AG04449 (cell line): Measurements from ENCODE around the gene DYNLRB1.

Experiments used
- CTCF ChIA-PET: fragments of 350-600 bp; formaldehyde crosslinking; extraction: SDS; loops from one replicate; lab custom pipeline; 2021; ENCODE audit warnings: antibody characterized with exemption; lab: Yijun Ruan, JAX
- POLR2A ChIA-PET: fragments of 400-600, 350-600 bp; formaldehyde crosslinking; extraction: SDS; loops from one replicate; lab custom pipeline; 2020; ENCODE audit warnings: antibody characterized with exemption, inconsistent platforms; lab: Yijun Ruan, JAX
- DNase-seq: peaks from one replicate; pipeline ENCODE4 v3.0.0-alpha.2; 2010; ENCODE audit warnings: low read depth, low spot score
- H3K4me3 ChIP-seq: 2 replicates; pipeline ENCODE4 v1.5.1; 2011; ENCODE audit warnings: low read depth, mild to moderate bottlenecking, control low read depth, low read length
- TF ChIP-seq, protein P1 (sequence below): IDR thresholded peaks from one replicate; pipeline ENCODE4 v1.5.1; 2011; ENCODE audit warnings: mild to moderate bottlenecking, moderate library complexity, low read length, control low read depth, inconsistent platforms; ENCODE audit not compliant: insufficient read depth; ENCODE audit errors: missing control alignments

DYNLRB1 gene

DNA sequence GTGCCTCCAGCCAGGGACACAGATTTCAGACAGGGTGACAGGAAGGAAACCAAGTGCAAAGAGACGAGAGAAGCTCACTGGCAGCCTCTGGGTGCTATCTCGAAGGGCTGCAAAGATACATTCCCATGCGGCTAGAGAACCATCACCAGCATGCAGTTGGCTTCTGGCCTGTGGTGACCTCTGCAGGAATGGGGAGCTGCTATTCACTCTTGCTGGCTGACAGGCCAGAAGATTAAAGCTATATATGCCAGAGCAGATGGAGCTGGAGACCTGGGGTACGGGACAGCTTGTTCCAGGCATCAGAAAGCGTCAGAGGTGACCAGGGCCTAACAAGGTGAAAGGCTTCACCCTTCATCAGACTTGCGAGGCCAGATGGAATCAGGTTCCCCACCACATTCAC is 62.3 kb downstream of the DYNLRB1 start:
- POLR2A ChIA-PET: interaction anchor here (1.2 kb wide), 1 partner anchor 135 kb away, joined by 3 read pairs; no protein-coding TSS in a partner anchor
- no peak for DNase-seq
- TF ChIP-seq, protein P1, sequence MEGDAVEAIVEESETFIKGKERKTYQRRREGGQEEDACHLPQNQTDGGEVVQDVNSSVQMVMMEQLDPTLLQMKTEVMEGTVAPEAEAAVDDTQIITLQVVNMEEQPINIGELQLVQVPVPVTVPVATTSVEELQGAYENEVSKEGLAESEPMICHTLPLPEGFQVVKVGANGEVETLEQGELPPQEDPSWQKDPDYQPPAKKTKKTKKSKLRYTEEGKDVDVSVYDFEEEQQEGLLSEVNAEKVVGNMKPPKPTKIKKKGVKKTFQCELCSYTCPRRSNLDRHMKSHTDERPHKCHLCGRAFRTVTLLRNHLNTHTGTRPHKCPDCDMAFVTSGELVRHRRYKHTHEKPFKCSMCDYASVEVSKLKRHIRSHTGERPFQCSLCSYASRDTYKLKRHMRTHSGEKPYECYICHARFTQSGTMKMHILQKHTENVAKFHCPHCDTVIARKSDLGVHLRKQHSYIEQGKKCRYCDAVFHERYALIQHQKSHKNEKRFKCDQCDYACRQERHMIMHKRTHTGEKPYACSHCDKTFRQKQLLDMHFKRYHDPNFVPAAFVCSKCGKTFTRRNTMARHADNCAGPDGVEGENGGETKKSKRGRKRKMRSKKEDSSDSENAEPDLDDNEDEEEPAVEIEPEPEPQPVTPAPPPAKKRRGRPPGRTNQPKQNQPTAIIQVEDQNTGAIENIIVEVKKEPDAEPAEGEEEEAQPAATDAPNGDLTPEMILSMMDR: no peak
- CTCF ChIA-PET: interaction anchor here (0.7 to 8.6 kb wide), 13 partner anchors 9 to 386 kb away, joined by 3 to 102 read pairs (median 4); no protein-coding TSS in a partner anchor
- H3K4me3 ChIP-seq: no peak overlapping the region

DNA sequence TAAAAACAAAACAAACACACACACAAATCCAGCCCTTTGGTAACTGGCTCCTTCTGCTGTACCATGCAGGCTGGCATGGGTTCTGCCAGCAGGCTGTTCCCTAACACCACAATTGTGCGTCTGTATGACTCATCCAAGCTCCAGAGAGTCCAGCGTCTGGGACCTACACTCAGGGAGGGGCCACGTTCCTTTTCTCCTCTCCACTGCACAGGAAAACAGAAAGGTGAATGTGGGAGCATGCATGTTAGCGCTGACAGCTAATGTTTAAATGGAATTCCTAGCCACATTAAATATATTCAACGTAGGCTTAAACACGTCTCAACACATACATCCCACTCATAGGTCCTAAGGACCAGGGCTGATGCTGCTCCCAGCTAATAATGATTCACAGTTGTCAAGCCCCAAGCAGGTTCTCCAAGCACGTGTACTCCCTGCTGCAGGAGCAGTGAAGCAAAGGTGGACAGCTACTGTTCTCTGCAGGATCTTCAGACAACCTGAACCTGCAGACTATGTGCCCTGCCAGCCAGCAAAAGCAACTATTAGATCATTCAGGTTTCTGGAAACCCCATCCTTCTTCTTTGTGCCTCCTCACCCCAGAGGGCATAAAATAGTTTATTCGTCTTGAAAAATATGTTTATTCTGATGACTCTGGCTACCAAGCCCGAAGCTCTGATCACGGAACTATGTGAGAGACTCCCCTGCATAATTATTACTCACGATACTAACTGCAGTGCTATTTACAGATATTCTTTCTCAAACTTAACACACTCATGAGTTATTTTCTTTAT is 63.2 kb downstream of the DYNLRB1 start:
- DNase-seq: no peak
- ChIA-PET POLR2A (interaction anchor here (0.6 to 1.2 kb wide), 2 partner anchors 134 to 817 kb away, joined by 3 to 7 read pairs; no protein-coding TSS in a partner anchor), CTCF (interaction anchor here (0.7 to 8.6 kb wide), 17 partner anchors 8 to 387 kb away, joined by 3 to 102 read pairs (median 4); no protein-coding TSS in a partner anchor)
- no peak overlapping the region for H3K4me3 ChIP-seq
- TF ChIP-seq, protein P1: peak; percentile 73

DNA sequence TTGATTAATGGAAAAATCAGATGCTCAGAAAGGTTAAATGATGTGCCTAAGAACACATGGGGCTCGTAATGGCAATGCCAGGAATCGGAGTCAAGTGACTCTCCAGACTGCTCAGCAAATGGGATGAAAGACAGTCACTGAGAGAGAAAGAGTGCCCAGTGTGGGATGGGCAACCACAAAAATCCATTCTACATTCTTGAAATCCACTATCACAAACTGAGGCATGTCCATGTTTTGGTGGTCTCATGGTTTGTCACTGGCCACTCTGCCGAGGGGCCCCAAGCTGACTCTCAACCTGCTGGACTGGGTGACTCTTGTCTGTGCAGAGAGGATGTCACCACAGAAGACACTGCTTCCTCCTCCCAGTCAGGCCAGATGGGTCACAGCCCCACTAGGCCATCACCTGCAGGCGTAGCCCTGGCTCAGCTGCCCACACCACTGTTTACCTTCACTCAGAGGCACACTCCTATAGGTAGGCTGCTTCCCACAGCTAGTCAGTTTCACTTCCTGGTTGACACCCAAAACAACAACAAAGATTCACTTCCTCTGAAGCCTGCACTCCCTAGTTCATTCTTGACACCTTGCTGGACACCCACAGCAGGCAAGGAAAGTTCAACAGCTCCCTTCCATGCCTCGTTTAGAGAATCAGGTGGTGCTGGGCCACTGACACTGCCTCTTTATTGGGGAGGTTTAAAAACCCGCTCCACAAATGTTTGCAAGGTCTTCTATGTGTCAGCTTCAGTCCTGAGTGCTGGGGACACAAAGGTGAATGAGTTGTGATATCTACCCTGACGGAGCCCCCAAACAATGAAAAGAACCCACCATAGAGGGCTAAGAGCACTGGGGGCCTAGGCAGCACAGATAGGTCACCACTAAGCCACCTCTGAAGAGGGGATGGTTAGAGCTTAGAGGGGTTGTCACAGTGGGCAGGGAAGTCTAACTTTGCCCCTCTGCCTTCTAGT is 64.0 kb downstream of the DYNLRB1 start:
- H3K4me3 ChIP-seq: no peak overlapping the region
- CTCF ChIA-PET: interaction anchor here (0.9 to 8.6 kb wide), 9 partner anchors 9 to 188 kb away, joined by 3 to 102 read pairs (median 8); no protein-coding TSS in a partner anchor
- DNase-seq: no peak
- TF ChIP-seq, protein P1: no peak
- POLR2A ChIA-PET: no interaction called here

DNA sequence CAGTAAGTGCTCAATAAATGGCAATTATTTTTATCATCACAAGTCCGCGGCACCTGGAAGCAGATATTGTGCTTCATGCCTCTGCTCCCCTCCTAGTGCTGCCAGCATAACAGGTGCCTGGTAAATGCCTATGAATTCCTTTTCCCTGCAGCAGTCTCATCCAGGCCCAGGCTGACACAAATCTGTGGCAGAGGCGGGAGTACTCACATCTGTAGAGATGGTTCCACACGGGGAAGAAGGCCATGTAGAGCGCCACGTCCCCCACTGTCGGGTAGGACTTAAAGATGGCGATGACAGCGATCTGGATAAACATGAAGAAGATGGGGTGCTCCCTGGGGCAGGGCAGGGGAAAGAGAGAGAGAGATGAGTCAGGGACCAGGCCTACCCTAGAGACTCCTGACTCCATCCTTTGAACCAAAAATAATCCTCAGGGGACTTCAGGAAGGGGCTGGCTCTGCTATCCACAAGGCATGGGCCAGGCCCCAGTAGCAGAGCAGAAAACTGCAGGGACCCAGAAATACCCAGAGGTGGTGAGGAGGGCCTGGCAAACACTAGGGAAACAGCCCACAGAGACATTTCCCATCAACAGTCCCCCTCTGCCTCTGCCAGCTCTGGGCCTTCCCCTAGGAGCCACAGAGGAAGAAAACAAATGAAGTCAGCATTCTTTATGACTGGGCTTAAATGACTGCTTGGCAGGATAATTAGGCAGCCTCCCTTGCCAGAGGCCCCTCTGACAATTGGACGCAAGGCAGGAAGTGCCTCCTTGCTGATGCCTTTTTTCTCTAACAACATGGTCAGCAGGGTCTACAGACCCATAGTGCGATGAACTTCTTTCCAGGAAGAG is 65.3 kb downstream of the DYNLRB1 start:
- ChIA-PET CTCF (interaction anchor here (1.4 to 8.6 kb wide), 4 partner anchors 18 to 187 kb away, joined by 3 to 102 read pairs (median 16); no protein-coding TSS in a partner anchor), POLR2A (no interaction called here)
- no peak overlapping the region for H3K4me3 ChIP-seq
- no peak for DNase-seq
- TF ChIP-seq, protein P1: no peak

DNA sequence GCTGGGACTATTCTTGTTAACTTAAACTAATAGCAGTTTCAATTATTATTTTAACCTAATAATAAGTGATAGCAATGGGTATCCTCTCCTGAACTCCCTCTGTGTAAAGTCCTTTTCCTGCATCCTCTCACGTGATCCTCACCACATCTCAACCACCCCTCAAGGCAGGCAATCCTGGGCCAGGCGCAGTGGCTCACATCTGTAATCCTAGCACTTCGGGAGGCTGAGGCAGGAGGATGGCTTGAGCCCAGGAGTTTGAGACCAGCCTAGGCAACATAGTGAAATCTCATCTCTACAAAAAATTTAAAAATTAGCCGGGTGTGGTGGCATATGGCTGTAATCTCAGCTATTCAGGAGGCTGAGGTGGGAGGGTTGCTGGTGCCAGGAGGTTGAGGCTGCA is 66.0 kb downstream of the DYNLRB1 start:
- ChIA-PET POLR2A (no interaction called here), CTCF (interaction anchor here (1.4 to 8.6 kb wide), 2 partner anchors 19 to 186 kb away, joined by 3 to 102 read pairs; no protein-coding TSS in a partner anchor)
- no peak overlapping the region for H3K4me3 ChIP-seq
- TF ChIP-seq, protein P1: no peak
- no peak for DNase-seq
